CD4-positive, alpha-beta T cell (primary cell): ENCODE results near the gene SPDL1. TPM values are rescaled to one million over a fixed set of nuclear protein-coding genes. Genes with fewer than 3 reads are reported as not detected.

Source experiments
- ATAC-seq: fragments of 200-7000 bp; cut with Tn5 transposase; one replicate; pipeline ENCODE4 v1.10.0; 2022; ENCODE audit warnings: mild to moderate bottlenecking; ENCODE audit not compliant: poor library complexity
- CTCF ChIA-PET: fragments of 350-600 bp; sonication (Branson Sonifier 250); formaldehyde crosslinking; loops from one replicate; lab custom pipeline; 2021; ENCODE audit warnings: antibody characterized with exemption, inconsistent platforms; lab: Charles Lee
- POLR2A ChIA-PET: fragments of 350-600 bp; sonication (Branson Sonifier 250); formaldehyde crosslinking; loops from one replicate; lab custom pipeline; 2021; ENCODE audit warnings: antibody characterized with exemption, inconsistent platforms; lab: Charles Lee
- DNase-seq, 14 experiments: peaks; one replicate each; pipeline ENCODE4 v3.0.0-alpha.2; 2013 to 2020; ENCODE audit warnings: mixed read lengths in 2 of 14
- H3K27ac ChIP-seq, 2 donors: one replicate each; pipeline versions ENCODE4 v1.5.1 to v1.7.0; 2013; ENCODE audit warnings: low read length in 2 of 2, low read depth in 1 of 2, mild to moderate bottlenecking in 1 of 2
- H3K27me3 ChIP-seq, 2 experiments: 1 replicate in 1 of 2; 2 replicates in 1 of 2; pipeline versions ENCODE4 v1.6.1 to v1.7.0; 2013; ENCODE audit warnings: low read length in 2 of 2, control low read depth in 1 of 2, mild to moderate bottlenecking in 1 of 2, moderate library complexity in 1 of 2; ENCODE audit not compliant: insufficient read depth in 2 of 2, control insufficient read depth in 1 of 2
- H3K36me3 ChIP-seq: one replicate; pipeline ENCODE4 v1.6.1; 2013; ENCODE audit warnings: low read length, control low read depth; ENCODE audit not compliant: insufficient read depth
- H3K4me1 ChIP-seq: one replicate; pipeline ENCODE4 v1.6.1; 2013; ENCODE audit warnings: low read length, control low read depth; ENCODE audit not compliant: insufficient read depth
- H3K4me3 ChIP-seq: one replicate; pipeline ENCODE4 v1.5.1; 2013; ENCODE audit warnings: mild to moderate bottlenecking, low read length, moderate library complexity
- H3K9me3 ChIP-seq, 2 experiments: 1 replicate in 1 of 2; 2 replicates in 1 of 2; pipeline versions ENCODE4 v1.6.1 to v1.7.0; 2013; ENCODE audit warnings: low read length in 2 of 2, mild to moderate bottlenecking in 2 of 2, control low read depth in 1 of 2, moderate library complexity in 1 of 2; ENCODE audit not compliant: control insufficient read depth in 1 of 2, insufficient read depth in 1 of 2
- H3K27ac Mint-ChIP-seq: one replicate; pipeline ENCODE4 v1.8.0; 2020; ENCODE audit warnings: mixed read lengths
- H3K27me3 Mint-ChIP-seq: one replicate; pipeline ENCODE4 v1.8.0; 2021; ENCODE audit warnings: mixed read lengths
- H3K36me3 Mint-ChIP-seq: one replicate; pipeline ENCODE4 v1.8.0; 2021; ENCODE audit warnings: low read depth, mixed read lengths
- H3K4me1 Mint-ChIP-seq: one replicate; pipeline ENCODE4 v1.8.0; 2021; ENCODE audit warnings: low read depth, mixed read lengths
- H3K4me3 Mint-ChIP-seq: one replicate; pipeline ENCODE4 v1.8.0; 2020; ENCODE audit warnings: mild to moderate bottlenecking, mixed read lengths
- H3K9me3 Mint-ChIP-seq: one replicate; pipeline ENCODE4 v1.8.0; 2020; ENCODE audit warnings: mixed read lengths
- intact Hi-C, 2 experiments: fragments of 100-400 bp; cut with DNase I in 1 of 2; cut with micrococcal nuclease in 1 of 2; formaldehyde crosslinking; loops; one replicate each; pipeline versions ENCODE4 v1.15.1 to v1.9.0; 2023 to 2025; cut with DNase I, micrococcal nuclease
- total RNA-seq, 174 experiments: library from RNA in 2 of 174; stranded (reverse) in 2 of 174; gene quantifications; one replicate each; pipeline ENCODE4 v1.2.3 and lab custom pipeline; 2021 to 2026
- TF ChIP-seq, protein P1 (sequence below): fragments of 200-600 bp; IDR thresholded peaks from one replicate; pipeline ENCODE4 v1.8.0; 2022; ENCODE audit warnings: antibody characterized with exemption, mild to moderate bottlenecking

SPDL1 gene
- total RNA-seq, 2 experiments from 2014 or later: 4.3 to 5.6 TPM

GRCh38 chr5:169538944-169539343, 44.6 kb upstream of the SPDL1 start:
- Histone ChIP-seq H3K4me3 (no peak overlapping the region), H3K27me3 (no peaks in the 10 kb centered on the region), H3K27ac (no peak overlapping the region), H3K9me3 (no peaks in the 10 kb centered on the region), H3K36me3 (no peaks in the 10 kb centered on the region), H3K4me1 (no peaks in the 10 kb centered on the region)
- H3K9me3 Mint-ChIP-seq: no peaks in the 10 kb centered on the region
- no peak for DNase-seq
- H3K27me3 Mint-ChIP-seq: peaks cover 40% of the 10 kb centered on the region
- ChIA-PET POLR2A (no interaction called here), CTCF (no interaction called here)
- no peak overlapping the region for H3K27ac Mint-ChIP-seq
- intact Hi-C loops: no loop called here
- no peaks in the 10 kb centered on the region for H3K4me1 Mint-ChIP-seq
- no peak for ATAC-seq
- TF ChIP-seq, protein P1, sequence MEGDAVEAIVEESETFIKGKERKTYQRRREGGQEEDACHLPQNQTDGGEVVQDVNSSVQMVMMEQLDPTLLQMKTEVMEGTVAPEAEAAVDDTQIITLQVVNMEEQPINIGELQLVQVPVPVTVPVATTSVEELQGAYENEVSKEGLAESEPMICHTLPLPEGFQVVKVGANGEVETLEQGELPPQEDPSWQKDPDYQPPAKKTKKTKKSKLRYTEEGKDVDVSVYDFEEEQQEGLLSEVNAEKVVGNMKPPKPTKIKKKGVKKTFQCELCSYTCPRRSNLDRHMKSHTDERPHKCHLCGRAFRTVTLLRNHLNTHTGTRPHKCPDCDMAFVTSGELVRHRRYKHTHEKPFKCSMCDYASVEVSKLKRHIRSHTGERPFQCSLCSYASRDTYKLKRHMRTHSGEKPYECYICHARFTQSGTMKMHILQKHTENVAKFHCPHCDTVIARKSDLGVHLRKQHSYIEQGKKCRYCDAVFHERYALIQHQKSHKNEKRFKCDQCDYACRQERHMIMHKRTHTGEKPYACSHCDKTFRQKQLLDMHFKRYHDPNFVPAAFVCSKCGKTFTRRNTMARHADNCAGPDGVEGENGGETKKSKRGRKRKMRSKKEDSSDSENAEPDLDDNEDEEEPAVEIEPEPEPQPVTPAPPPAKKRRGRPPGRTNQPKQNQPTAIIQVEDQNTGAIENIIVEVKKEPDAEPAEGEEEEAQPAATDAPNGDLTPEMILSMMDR: no peak
- H3K4me3 Mint-ChIP-seq: no peak overlapping the region
- no peaks in the 10 kb centered on the region for H3K36me3 Mint-ChIP-seq

DNA sequence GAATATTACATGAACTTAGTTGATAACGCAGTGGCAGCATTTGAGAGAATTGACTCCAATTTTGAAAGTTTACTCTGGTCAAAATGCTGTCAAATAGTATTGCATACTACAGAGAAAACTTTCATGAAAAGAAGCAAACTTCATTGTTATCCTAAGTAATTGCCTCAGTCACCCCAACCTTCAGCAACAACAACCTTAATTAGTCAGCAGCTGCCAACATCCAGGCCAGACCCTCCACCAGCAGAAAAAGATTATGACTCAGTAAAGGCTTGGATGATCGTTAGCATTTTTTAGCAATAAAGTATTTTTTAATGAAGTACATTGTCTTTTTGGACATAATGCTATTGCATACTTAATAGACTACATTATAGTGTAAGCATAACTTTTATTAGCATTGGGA, 40.8 kb upstream of the SPDL1 start:
- Histone ChIP-seq H3K27me3 (peaks cover 0 to 7% of the 10 kb centered on the region in 2 experiments), H3K27ac (no peak overlapping the region), H3K4me3 (no peak overlapping the region), H3K36me3 (no peaks in the 10 kb centered on the region), H3K4me1 (no peaks in the 10 kb centered on the region), H3K9me3 (no peaks in the 10 kb centered on the region)
- POLR2A ChIA-PET: no interaction called here
- TF ChIP-seq, protein P1: no peak
- no peak overlapping the region for H3K27ac Mint-ChIP-seq
- no peaks in the 10 kb centered on the region for H3K9me3 Mint-ChIP-seq
- H3K4me3 Mint-ChIP-seq: no peak overlapping the region
- no peak for DNase-seq
- ATAC-seq: no peak
- CTCF ChIA-PET: no interaction called here
- H3K4me1 Mint-ChIP-seq: no peaks in the 10 kb centered on the region
- intact Hi-C loops: no loop called here
- H3K27me3 Mint-ChIP-seq: peaks cover 43% of the 10 kb centered on the region
- no peaks in the 10 kb centered on the region for H3K36me3 Mint-ChIP-seq

- Mint-ChIP-seq H3K4me1 (no peaks in the 10 kb centered on the region), H3K27me3 (peaks cover 59% of the 10 kb centered on the region), H3K9me3 (no peaks in the 10 kb centered on the region), H3K4me3 (no peak overlapping the region), H3K36me3 (no peaks in the 10 kb centered on the region), H3K27ac (no peak overlapping the region)
- H3K9me3 ChIP-seq: no peaks in the 10 kb centered on the region
- H3K27ac ChIP-seq: no peak overlapping the region
- no peak for ATAC-seq
- ChIA-PET POLR2A (no interaction called here), CTCF (interaction anchor here (1.6 kb wide), 1 partner anchor 12 kb away, joined by 4 read pairs; no protein-coding TSS in a partner anchor)
- no peak overlapping the region for H3K4me3 ChIP-seq
- H3K4me1 ChIP-seq: no peaks in the 10 kb centered on the region
- no peak for DNase-seq
- TF ChIP-seq, protein P1: no peak
- intact Hi-C loops: no loop called here
- no peaks in the 10 kb centered on the region for H3K36me3 ChIP-seq
- peaks cover 0 to 22% of the 10 kb centered on the region in 2 experiments for H3K27me3 ChIP-seq
Observed at GRCh38 chr5:169544264-169544950, 39.2 kb upstream of the SPDL1 start.
